ENCODE results near the gene UBE2G1.
A peak's percentile ranks its signal among the peaks of the same experiment; 100 is the strongest.
"Not testable (repeated sequence)": the region's sequence is repeated elsewhere in the genome, so short reads cannot be mapped to it uniquely, and the experiment has no call there.

The UBE2G1 gene

GRCh38 chr17:4366327-4367063, at the start of gene UBE2G1:
UBE2G1 (minus strand) TSS chr17:4366675; CDS start chr17:4366316, 359 bp downstream.
- peak; percentile 99 for DNase-seq (ENCODE audit: low read depth in 2 of 3, low spot score in 1 of 3)

- DNase-seq (ENCODE audit: low read depth in 2 of 3, low spot score in 1 of 3): peak; percentile 85 to 91 (median 86)
Observed at GRCh38 chr17:4412933-4413831, 46.7 kb upstream of the UBE2G1 start.

GRCh38 chr17:4411201-4411600, 44.7 kb upstream of the UBE2G1 start:
- no peak for DNase-seq (ENCODE audit: low read depth in 2 of 3, low spot score in 1 of 3)

- DNase-seq (ENCODE audit: low read depth in 2 of 3, low spot score in 1 of 3): no peak
Observed at GRCh38 chr17:4409659-4410058, 43.2 kb upstream of the UBE2G1 start.

GRCh38 chr17:4407851-4408250, 41.4 kb upstream of the UBE2G1 start:
- DNase-seq (ENCODE audit: low read depth in 2 of 3, low spot score in 1 of 3): no peak

GRCh38 chr17:4407216-4407615, 40.7 kb upstream of the UBE2G1 start:
- DNase-seq (ENCODE audit: low read depth in 2 of 3, low spot score in 1 of 3): no peak

GRCh38 chr17:4406386-4406785, 39.9 kb upstream of the UBE2G1 start:
- no peak for DNase-seq (ENCODE audit: low read depth in 2 of 3, low spot score in 1 of 3)

GRCh38 chr17:4405699-4406098, 39.2 kb upstream of the UBE2G1 start:
- DNase-seq (ENCODE audit: low read depth in 2 of 3, low spot score in 1 of 3): no peak

- DNase-seq (ENCODE audit: low read depth in 2 of 3, low spot score in 1 of 3): no peak
Observed at GRCh38 chr17:4405038-4405669, 38.7 kb upstream of the UBE2G1 start.

GRCh38 chr17:4397840-4398239, 31.4 kb upstream of the UBE2G1 start:
- no peak for DNase-seq (ENCODE audit: low read depth in 2 of 3, low spot score in 1 of 3)

- no peak for DNase-seq (ENCODE audit: low read depth in 2 of 3, low spot score in 1 of 3)
Observed at GRCh38 chr17:4395111-4395478, 28.6 kb upstream of the UBE2G1 start.

- no peak for DNase-seq (ENCODE audit: low read depth in 2 of 3, low spot score in 1 of 3)
Observed at GRCh38 chr17:4394208-4395110, 28.0 kb upstream of the UBE2G1 start.

- no peak for DNase-seq (ENCODE audit: low read depth in 2 of 3, low spot score in 1 of 3)
Observed at GRCh38 chr17:4393806-4394205, 27.3 kb upstream of the UBE2G1 start.

- DNase-seq (ENCODE audit: low read depth in 2 of 3, low spot score in 1 of 3): no peak
Observed at GRCh38 chr17:4389079-4389478, 22.6 kb upstream of the UBE2G1 start.

GRCh38 chr17:4387137-4387536, 20.7 kb upstream of the UBE2G1 start:
- DNase-seq (ENCODE audit: low read depth in 2 of 3, low spot score in 1 of 3): no peak

GRCh38 chr17:4386406-4386805, 19.9 kb upstream of the UBE2G1 start:
- DNase-seq (ENCODE audit: low read depth in 2 of 3, low spot score in 1 of 3): no peak

GRCh38 chr17:4381690-4382671, 15.5 kb upstream of the UBE2G1 start:
- DNase-seq (ENCODE audit: low read depth in 2 of 3, low spot score in 1 of 3): no peak

- DNase-seq (ENCODE audit: low read depth in 2 of 3, low spot score in 1 of 3): no peak
Observed at GRCh38 chr17:4378626-4379025, 12.2 kb upstream of the UBE2G1 start.

- not testable (repeated sequence) for DNase-seq (ENCODE audit: low read depth in 2 of 3, low spot score in 1 of 3)
Observed at GRCh38 chr17:4377247-4377646, 10.8 kb upstream of the UBE2G1 start.
